ENCODE data around the gene ULBP1.
"Not testable (repeated sequence)": the region's sequence is repeated elsewhere in the genome, so short reads cannot be mapped to it uniquely, and the experiment has no call there.

The ULBP1 gene

GRCh38 chr6:149975400-149975799 is 11.7 kb downstream of the ULBP1 start:
- no peak for DNase-seq (ENCODE audit: low read depth in 3 of 3)

- DNase-seq (ENCODE audit: low read depth in 3 of 3): no peak
Observed at GRCh38 chr6:149977221-149977620, 13.5 kb downstream of the ULBP1 start.

GRCh38 chr6:149978610-149979009 is 14.9 kb downstream of the ULBP1 start:
- DNase-seq (ENCODE audit: low read depth in 3 of 3): no peak

GRCh38 chr6:149979293-149979692 is 15.6 kb downstream of the ULBP1 start:
- no peak for DNase-seq (ENCODE audit: low read depth in 3 of 3)

- DNase-seq (ENCODE audit: low read depth in 3 of 3): no peak
Observed at GRCh38 chr6:149983145-149983544, 19.4 kb downstream of the ULBP1 start.

- no peak for DNase-seq (ENCODE audit: low read depth in 3 of 3)
Observed at GRCh38 chr6:149984773-149985172, 21.0 kb downstream of the ULBP1 start.

GRCh38 chr6:149985481-149985937 is 21.8 kb downstream of the ULBP1 start:
- DNase-seq (ENCODE audit: low read depth in 3 of 3): no peak

GRCh38 chr6:149987602-149988107 is 23.9 kb downstream of the ULBP1 start:
- DNase-seq (ENCODE audit: low read depth in 3 of 3): no peak

- no peak for DNase-seq (ENCODE audit: low read depth in 3 of 3)
Observed at GRCh38 chr6:149988550-149989346, 25.0 kb downstream of the ULBP1 start.

GRCh38 chr6:149990212-149990660 is 26.5 kb downstream of the ULBP1 start:
- DNase-seq (ENCODE audit: low read depth in 3 of 3): no peak

- DNase-seq (ENCODE audit: low read depth in 3 of 3): no peak
Observed at GRCh38 chr6:149990661-149991471, 27.1 kb downstream of the ULBP1 start.

- DNase-seq (ENCODE audit: low read depth in 3 of 3): not testable (repeated sequence)
Observed at GRCh38 chr6:149991472-149991795, 27.7 kb downstream of the ULBP1 start.

- DNase-seq (ENCODE audit: low read depth in 3 of 3): no peak
Observed at GRCh38 chr6:149991838-149992237, 28.1 kb downstream of the ULBP1 start.

GRCh38 chr6:149995235-149995750 is 31.6 kb downstream of the ULBP1 start:
- DNase-seq (ENCODE audit: low read depth in 3 of 3): no peak

GRCh38 chr6:149995971-149996370 is 32.2 kb downstream of the ULBP1 start:
- no peak for DNase-seq (ENCODE audit: low read depth in 3 of 3)

GRCh38 chr6:149999636-150000035 is 35.9 kb downstream of the ULBP1 start:
- DNase-seq (ENCODE audit: low read depth in 3 of 3): no peak

- DNase-seq (ENCODE audit: low read depth in 3 of 3): no peak
Observed at GRCh38 chr6:150001295-150002008, 37.7 kb downstream of the ULBP1 start.

- no peak for DNase-seq (ENCODE audit: low read depth in 3 of 3)
Observed at GRCh38 chr6:150002710-150003109, 39.0 kb downstream of the ULBP1 start.

GRCh38 chr6:150003599-150003998 is 39.9 kb downstream of the ULBP1 start:
- not testable (repeated sequence) for DNase-seq (ENCODE audit: low read depth in 3 of 3)

GRCh38 chr6:150004101-150004782 is 40.5 kb downstream of the ULBP1 start:
- DNase-seq (ENCODE audit: low read depth in 3 of 3): no peak

Data from stimulated activated CD4-positive, alpha-beta T cell treated with anti-CD3 and anti-CD28 coated beads, TNF-alpha, amount 100 ng/mL, for 4 hours (primary cell).